Stimulated activated CD4-positive, alpha-beta T cell treated with anti-CD3 and anti-CD28 coated beads, Interleukin-4, amount 100 ng/mL, for 48 hours (primary cell): ENCODE measurements around the gene MED26.
A peak's percentile ranks its signal among the peaks of the same experiment; 100 is the strongest.

Experiments used
- DNase-seq, 2 donors: peaks; one replicate each; pipeline ENCODE4 v3.0.0-alpha.2; 2020; ENCODE audit warnings: low read depth in 2 of 2

Gene MED26

GRCh38 chr19:16589917-16590316 is 38.1 kb downstream of the MED26 start:
- no peak for DNase-seq

GRCh38 chr19:16588824-16589577 is 39.0 kb downstream of the MED26 start:
- no peak for DNase-seq

GRCh38 chr19:16587833-16588823 is 39.9 kb downstream of the MED26 start:
- peak; percentile 47 to 54 for DNase-seq

GRCh38 chr19:16586991-16587832 is 40.8 kb downstream of the MED26 start:
- peak; percentile 31 to 46 for DNase-seq

GRCh38 chr19:16586477-16586871 is 41.5 kb downstream of the MED26 start:
- DNase-seq, result no peak

- peak in 1 of 2 donors; percentile 33 for DNase-seq
These were observed 42.1 kb downstream of the MED26 start for GRCh38 chr19:16585808-16586476.

GRCh38 chr19:16585094-16585801 is 42.8 kb downstream of the MED26 start:
- DNase-seq, result no peak

GRCh38 chr19:16584248-16585093 is 43.5 kb downstream of the MED26 start:
- DNase-seq, result peak; percentile 77 to 87

- DNase-seq, result no peak
These were observed 45.3 kb downstream of the MED26 start for GRCh38 chr19:16582486-16583261.

GRCh38 chr19:16581971-16582343 is 46.0 kb downstream of the MED26 start:
- DNase-seq, result no peak

- DNase-seq, result no peak
These were observed 46.6 kb downstream of the MED26 start for GRCh38 chr19:16581145-16581970.

GRCh38 chr19:16579381-16579780 is 48.6 kb downstream of the MED26 start:
- no peak for DNase-seq

- DNase-seq, result no peak
These were observed 50.4 kb downstream of the MED26 start for GRCh38 chr19:16577531-16577985.

GRCh38 chr19:16576690-16577530 is 51.1 kb downstream of the MED26 start:
- DNase-seq, result no peak

- DNase-seq, result no peak
These were observed 51.9 kb downstream of the MED26 start for GRCh38 chr19:16575861-16576689.

GRCh38 chr19:16575282-16575681 is 52.7 kb downstream of the MED26 start:
- DNase-seq, result no peak
